ENCODE results near the gene AUNIP.
A peak's percentile ranks its signal among the peaks of the same experiment; 100 is the strongest.
"Not testable (repeated sequence)": the region's sequence is repeated elsewhere in the genome, so short reads cannot be mapped to it uniquely, and the experiment has no call there.

The AUNIP gene

GRCh38 chr1:25862785-25863485, 3.7 kb upstream of the AUNIP start:
- no peak for DNase-seq

GRCh38 chr1:25861316-25862286, 2.3 kb upstream of the AUNIP start:
- peak; percentile 86 for DNase-seq

GRCh38 chr1:25858494-25858893, 763 bp downstream of the AUNIP start:
- DNase-seq = no peak

- no peak for DNase-seq
Measured at GRCh38 chr1:25856856-25857255, 2.4 kb downstream of the AUNIP start.

- no peak for DNase-seq
Measured at GRCh38 chr1:25854554-25854953, 4.7 kb downstream of the AUNIP start.

GRCh38 chr1:25848531-25848930, 10.7 kb downstream of the AUNIP start:
- DNase-seq = no peak

- no peak for DNase-seq
Measured at GRCh38 chr1:25847929-25848328, 11.3 kb downstream of the AUNIP start.

GRCh38 chr1:25845664-25846063, 13.6 kb downstream of the AUNIP start:
- DNase-seq = no peak

- no peak for DNase-seq
Measured at GRCh38 chr1:25844536-25845337, 14.5 kb downstream of the AUNIP start.

GRCh38 chr1:25843483-25843882, 15.8 kb downstream of the AUNIP start:
- DNase-seq = no peak

- not testable (repeated sequence) for DNase-seq
Measured at GRCh38 chr1:25839808-25840207, 19.4 kb downstream of the AUNIP start.

- DNase-seq = no peak
Measured at GRCh38 chr1:25837262-25837875, 21.9 kb downstream of the AUNIP start.

GRCh38 chr1:25836695-25837094, 22.6 kb downstream of the AUNIP start:
- DNase-seq = no peak

- no peak for DNase-seq
Measured at GRCh38 chr1:25834894-25835293, 24.4 kb downstream of the AUNIP start.

- no peak for DNase-seq
Measured at GRCh38 chr1:25833158-25833557, 26.1 kb downstream of the AUNIP start.

GRCh38 chr1:25832336-25833037, 26.8 kb downstream of the AUNIP start:
- DNase-seq = no peak

GRCh38 chr1:25831569-25832196, 27.6 kb downstream of the AUNIP start:
- DNase-seq = peak; percentile 52

- DNase-seq = no peak
Measured at GRCh38 chr1:25829046-25829445, 30.2 kb downstream of the AUNIP start.

- no peak for DNase-seq
Measured at GRCh38 chr1:25828491-25828890, 30.8 kb downstream of the AUNIP start.

- no peak for DNase-seq
Measured at GRCh38 chr1:25826571-25826970, 32.7 kb downstream of the AUNIP start.

GRCh38 chr1:25825605-25826004, 33.7 kb downstream of the AUNIP start:
- DNase-seq = no peak

All from GDM1 (cell line).